Fibroblast of gingiva (primary cell): ENCODE measurements around the gene PLCL1.
A peak's percentile ranks its signal among the peaks of the same experiment; 100 is the strongest.

Experiments
- DNase-seq: peaks from one replicate; pipeline ENCODE4 v3.0.0-alpha.2; 2011; ENCODE audit warnings: low read depth

Gene PLCL1

DNA sequence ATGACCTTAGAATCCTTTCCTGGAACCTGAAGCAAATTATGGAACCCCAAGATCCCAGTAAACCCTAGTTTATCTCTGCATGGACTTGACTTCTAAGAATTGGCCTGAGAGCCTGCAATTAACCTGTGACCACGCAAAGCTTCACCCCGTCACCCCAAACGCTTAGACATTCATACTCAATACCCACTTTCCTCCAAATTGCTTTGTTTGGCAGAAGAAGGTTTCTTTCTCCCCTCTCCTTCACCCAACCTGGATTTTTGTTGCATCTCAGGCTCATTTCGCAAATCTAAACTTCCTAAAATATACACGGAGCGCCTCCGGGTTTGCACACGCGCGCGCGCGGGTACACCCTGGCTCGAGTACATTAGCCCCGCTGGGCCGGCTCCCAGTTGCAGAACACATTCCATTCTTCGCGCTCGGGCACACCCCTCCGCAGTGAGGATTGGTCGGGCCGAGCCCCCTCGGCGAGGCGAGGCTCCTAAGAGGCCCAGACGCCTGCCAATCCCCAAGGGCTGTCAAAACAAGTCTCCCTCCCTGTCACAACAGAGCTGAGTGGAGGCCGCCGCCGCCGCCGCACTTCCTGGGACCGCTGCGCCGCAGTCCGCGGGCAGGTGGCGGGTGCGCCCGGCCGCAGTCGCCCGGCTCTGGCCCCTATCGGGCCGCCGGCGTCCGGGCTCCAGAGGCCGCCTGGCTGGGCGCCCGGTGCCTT is at the start of gene PLCL1:
Gene PLCL1, plus strand, starts transcription at position 545 of the 709 bp plus-strand sequence.
- DNase-seq: peak; percentile 89

GRCh38 chr2:197759013-197759412 is 45.4 kb upstream of the PLCL1 start:
- no peak for DNase-seq

- no peak for DNase-seq
Measured at GRCh38 chr2:197759625-197760292, 44.6 kb upstream of the PLCL1 start.

DNA sequence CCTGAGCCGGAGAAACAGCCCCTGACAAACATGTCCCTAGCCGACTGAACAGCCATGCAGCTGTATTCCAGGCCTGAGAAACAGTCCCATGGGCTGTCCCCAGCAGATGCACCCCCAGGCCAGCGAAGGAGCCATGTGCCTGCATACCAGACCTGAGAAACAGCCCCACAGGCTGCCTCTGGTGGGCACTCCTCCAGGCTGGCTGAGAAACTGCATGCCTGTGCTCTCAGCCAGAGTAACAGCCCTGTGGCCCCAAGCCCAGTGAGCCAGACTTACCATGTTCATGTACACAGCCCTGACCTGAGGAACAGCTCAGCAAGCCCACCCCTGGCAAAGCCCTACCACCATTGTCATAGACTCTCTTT is 44.1 kb upstream of the PLCL1 start:
- DNase-seq: no peak

GRCh38 chr2:197777823-197778407 is 26.5 kb upstream of the PLCL1 start:
- DNase-seq: peak; percentile 20

DNA sequence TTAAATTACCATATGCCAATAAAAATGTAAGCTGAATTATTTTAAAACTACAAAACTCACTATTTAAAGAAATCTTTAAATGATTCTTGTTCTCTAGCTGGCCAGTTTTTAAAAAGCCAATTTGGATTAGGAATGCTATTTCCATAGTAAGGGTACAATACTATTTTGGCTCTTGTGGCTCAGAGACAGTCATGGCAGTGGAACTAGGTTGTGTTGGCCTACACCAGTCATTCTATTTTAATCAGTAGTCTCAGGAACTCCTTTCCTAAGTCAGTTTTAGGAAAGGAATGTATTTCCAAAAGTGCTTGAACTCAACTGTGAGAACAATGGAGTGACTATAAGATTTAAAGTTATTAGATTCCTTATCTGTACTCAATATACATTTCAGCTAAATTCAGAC is 25.1 kb upstream of the PLCL1 start:
- no peak for DNase-seq

DNA sequence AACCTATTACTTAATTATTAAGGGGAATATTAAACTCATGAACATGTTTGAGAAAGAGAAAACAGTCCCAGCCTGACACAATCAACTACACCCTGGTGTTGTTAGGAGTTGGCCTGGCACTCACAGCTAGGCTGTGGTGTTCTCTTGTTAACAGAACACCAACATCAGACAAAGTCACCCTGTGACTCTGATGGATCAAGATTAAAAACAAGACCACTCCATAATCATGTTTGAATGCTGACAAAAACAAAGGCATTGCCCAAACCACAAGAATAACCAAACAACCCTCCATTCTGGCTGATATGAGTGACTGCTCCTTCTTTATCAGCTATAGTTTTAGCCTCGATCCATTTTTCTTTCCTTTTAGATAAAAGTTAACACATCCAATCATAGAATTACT is 22.3 kb upstream of the PLCL1 start:
- DNase-seq: no peak

GRCh38 chr2:197784956-197785941 is 19.1 kb upstream of the PLCL1 start, which contains the start of gene BOLL:
Gene BOLL (minus strand): TSS chr2:197785319. CDS start chr2:197781850, 3,469 bp downstream.
- DNase-seq: no peak

DNA sequence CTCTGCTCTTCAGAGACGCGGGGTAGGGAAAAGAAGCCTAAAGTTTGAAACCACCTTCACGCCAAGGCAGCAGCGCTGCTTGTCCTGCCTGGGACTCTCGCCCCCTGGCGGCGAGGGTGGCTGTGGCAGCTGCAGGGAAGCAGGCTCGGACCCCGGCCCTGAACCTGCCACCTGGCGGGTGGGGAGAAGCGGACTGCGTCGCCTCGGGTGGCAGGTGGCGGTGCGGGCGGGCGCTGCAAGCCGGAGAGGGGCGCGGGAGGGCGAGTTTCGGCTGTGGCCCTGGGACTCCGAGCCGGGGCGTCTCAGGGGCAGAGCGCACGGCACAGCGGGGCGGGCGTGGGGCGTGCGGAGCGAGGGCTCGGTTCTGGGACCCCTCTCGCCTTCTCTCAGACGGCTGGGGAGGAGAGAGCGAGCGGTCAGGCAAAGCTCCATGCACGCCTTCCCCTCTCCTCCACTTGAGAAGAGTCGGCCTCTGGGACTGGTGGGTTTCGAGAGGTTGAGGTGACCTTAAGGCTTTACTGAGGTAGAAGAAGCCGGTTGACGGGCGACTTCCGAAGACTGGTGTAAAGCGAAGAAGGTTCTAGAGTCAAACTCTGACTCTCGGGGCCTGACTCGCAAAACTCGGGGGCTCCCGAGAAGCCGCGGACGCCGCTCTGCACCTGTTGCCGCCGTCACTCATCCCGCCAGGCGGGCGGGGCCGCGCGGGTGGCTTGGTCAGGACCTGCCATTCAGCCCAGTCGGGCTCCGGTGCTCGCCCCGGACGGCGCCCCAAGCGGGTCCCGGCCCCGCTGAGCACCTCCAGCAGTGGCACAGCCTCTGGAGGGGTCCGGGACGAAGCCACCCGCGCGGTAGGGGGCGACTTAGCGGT is 18.1 kb upstream of the PLCL1 start:
- no peak for DNase-seq

DNA sequence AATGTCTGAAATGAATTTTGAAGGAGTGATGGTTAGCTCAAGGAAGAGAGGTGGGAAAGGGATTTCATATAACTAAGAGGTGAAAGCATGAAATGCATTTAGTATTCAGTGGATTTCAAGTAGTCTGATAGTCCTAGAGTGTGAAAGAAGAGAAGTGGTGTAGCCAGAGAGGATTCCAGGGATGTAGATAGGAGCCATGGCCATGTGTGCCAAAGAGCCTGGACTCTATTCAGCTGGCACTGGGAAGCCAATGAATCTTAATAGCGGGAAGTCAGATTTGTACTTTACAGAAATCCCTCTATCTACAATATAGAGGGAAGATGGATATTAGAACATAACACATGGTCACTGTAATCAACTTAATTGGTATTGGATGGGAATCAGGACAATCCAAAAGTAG is 10.9 kb upstream of the PLCL1 start:
- no peak for DNase-seq

- no peak for DNase-seq
Measured at GRCh38 chr2:197795277-197795676, 9.1 kb upstream of the PLCL1 start.

- DNase-seq: no peak
Measured at GRCh38 chr2:197798187-197798586, 6.2 kb upstream of the PLCL1 start.

- peak; percentile 45 for DNase-seq
Measured at GRCh38 chr2:197799068-197799467, 5.3 kb upstream of the PLCL1 start.

DNA sequence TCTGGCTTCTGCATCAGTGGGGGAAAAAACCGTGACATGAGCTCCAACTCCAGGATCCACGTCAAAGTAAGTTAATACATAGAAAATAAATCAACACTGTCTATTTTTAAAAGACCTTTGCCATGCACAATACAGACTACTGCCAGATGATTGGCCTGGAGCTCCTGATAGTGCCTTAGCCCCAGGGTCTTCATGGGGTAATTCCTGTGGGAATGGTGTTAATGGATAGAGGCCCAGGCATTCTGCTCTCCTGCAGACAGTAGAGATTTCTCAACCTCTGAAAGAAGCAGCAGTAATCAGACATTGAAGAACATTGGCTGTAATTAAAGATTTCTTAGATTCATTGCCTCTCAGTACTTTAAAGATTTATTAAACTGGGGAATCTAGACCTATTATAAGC is 4.3 kb upstream of the PLCL1 start:
- peak; percentile 14 for DNase-seq

GRCh38 chr2:197801033-197801432 is 3.4 kb upstream of the PLCL1 start:
- DNase-seq: no peak

DNA sequence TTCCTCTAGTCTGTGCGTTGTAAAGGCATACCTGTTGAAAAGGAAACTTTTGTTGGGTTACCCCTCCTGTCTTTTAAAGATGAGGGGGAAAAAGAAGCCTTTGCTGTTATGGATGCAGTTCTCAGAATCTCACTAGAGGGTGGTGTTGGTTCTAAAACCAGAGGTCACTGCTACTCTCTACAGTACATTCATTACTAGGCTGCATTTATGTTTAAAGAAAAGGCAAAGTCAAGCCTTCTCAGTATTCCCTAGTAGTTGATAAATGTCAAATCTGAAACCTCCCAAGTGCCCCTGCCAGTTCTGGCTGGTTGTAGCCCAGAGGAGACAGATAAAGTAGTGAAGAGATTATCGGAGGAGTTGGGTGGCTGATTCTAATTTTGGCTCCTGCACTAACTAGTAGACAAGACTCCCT is 1.4 kb upstream of the PLCL1 start:
- DNase-seq: peak; percentile 42

- DNase-seq: no peak
Measured at GRCh38 chr2:197804758-197805714, 643 bp downstream of the PLCL1 start.

DNA sequence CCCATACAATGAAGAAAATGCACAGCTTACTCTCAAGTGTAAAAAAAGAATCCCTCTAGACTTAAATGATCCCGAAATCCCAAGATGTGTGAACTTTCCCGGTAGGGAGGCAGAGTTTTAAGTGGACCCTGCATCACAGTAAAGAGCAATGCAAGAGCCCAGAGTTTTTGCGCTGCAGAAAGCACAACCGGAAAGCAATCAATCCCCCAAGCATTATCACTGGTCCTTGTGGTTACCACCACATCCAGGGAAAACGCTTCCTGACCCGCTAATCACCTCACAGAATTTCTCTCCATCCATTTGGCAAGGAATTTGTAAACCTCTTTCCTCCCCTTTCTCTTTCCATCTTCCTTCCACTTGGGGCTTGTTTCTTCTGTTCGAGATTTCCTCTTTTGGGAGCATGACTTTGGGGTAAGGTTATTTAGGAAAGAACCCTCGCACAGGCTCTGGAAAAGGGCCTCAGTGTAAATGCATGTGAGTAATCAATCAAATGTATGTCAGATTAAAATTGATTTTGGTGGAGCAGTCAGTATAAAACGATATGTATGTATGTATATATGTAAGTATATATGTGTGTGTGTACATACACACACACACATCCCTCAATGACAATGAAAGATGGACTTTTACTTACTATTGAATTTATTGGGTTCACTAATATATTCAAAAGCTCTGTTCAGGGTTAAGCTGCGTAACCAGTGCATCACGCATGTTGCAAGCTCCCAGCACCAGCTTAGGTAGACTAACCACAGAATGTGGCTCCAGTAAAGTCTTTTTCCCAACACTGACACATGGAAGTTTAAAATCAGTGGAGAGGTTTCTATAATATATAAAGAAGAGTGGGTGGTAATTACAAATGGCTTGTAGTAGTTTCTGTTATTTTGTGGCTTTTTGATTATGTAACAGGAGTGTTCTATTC is 1.6 kb downstream of the PLCL1 start:
- no peak for DNase-seq

GRCh38 chr2:197809064-197809463 is 4.7 kb downstream of the PLCL1 start:
- no peak for DNase-seq
